CD4-positive, alpha-beta T cell treated with Interleukin-6 for 4 hours (primary cell): ENCODE results near the gene AREL1.

Source experiments
- DNase-seq: peaks from one replicate; pipeline ENCODE4 v3.0.0-alpha.2; 2020; ENCODE audit warnings: mixed read lengths

Gene AREL1

GRCh38 chr14:74697011-74697410 is 15.9 kb downstream of the AREL1 start:
- DNase-seq: no peak

- no peak for DNase-seq
These were observed 17.5 kb downstream of the AREL1 start for GRCh38 chr14:74695406-74695805.

- no peak for DNase-seq
These were observed 19.7 kb downstream of the AREL1 start for GRCh38 chr14:74693191-74693590.

- no peak for DNase-seq
These were observed 21.4 kb downstream of the AREL1 start for GRCh38 chr14:74691456-74691855.

- no peak for DNase-seq
These were observed 26.8 kb downstream of the AREL1 start for GRCh38 chr14:74685921-74686678.

- DNase-seq: no peak
These were observed 27.8 kb downstream of the AREL1 start for GRCh38 chr14:74685056-74685455.

GRCh38 chr14:74684434-74684833 is 28.4 kb downstream of the AREL1 start:
- DNase-seq: peak; percentile 17

GRCh38 chr14:74683406-74683805 is 29.5 kb downstream of the AREL1 start:
- DNase-seq: no peak

GRCh38 chr14:74682169-74682952 is 30.5 kb downstream of the AREL1 start:
- no peak for DNase-seq

GRCh38 chr14:74675219-74675618 is 37.7 kb downstream of the AREL1 start:
- no peak for DNase-seq

- no peak for DNase-seq
These were observed 39.1 kb downstream of the AREL1 start for GRCh38 chr14:74673768-74674167.

GRCh38 chr14:74671789-74672188 is 41.1 kb downstream of the AREL1 start:
- no peak for DNase-seq

- DNase-seq: no peak
These were observed 42.0 kb downstream of the AREL1 start for GRCh38 chr14:74670726-74671411.

- DNase-seq: no peak
These were observed 43.0 kb downstream of the AREL1 start for GRCh38 chr14:74669846-74670245.

GRCh38 chr14:74669256-74669655 is 43.6 kb downstream of the AREL1 start:
- DNase-seq: no peak

GRCh38 chr14:74667758-74668157 is 45.1 kb downstream of the AREL1 start:
- DNase-seq: no peak

- DNase-seq: no peak
These were observed 48.2 kb downstream of the AREL1 start for GRCh38 chr14:74664717-74665116.

GRCh38 chr14:74663884-74664283 is 49.0 kb downstream of the AREL1 start:
- no peak for DNase-seq

- no peak for DNase-seq
These were observed 51.0 kb downstream of the AREL1 start for GRCh38 chr14:74661726-74662450.

- no peak for DNase-seq
These were observed 52.0 kb downstream of the AREL1 start for GRCh38 chr14:74660863-74661262.

- DNase-seq: no peak
These were observed 52.7 kb downstream of the AREL1 start for GRCh38 chr14:74660167-74660566.

- DNase-seq: no peak
These were observed 54.2 kb downstream of the AREL1 start for GRCh38 chr14:74658535-74659131.

GRCh38 chr14:74656964-74657363 is 55.9 kb downstream of the AREL1 start:
- DNase-seq: no peak
